HepG2 (cell line): ENCODE measurements around the gene FGFR1OP2. TPM values are rescaled to one million over a fixed set of nuclear protein-coding genes. Genes with fewer than 3 reads are reported as not detected.

Source experiments
- AHDC1 ChIP-seq: sonication (generic); formaldehyde crosslinking; IDR thresholded peaks from 2 replicates; pipeline ENCODE4 v1.5.1; 2020; ENCODE audit warnings: mild to moderate bottlenecking, missing genetic modification reagents, borderline replicate concordance
- ATF5 ChIP-seq: sonication (generic); formaldehyde crosslinking; IDR thresholded peaks from 2 replicates; pipeline ENCODE4 v1.4.0; 2020; ENCODE audit warnings: mild to moderate bottlenecking, low read depth, missing genetic modification reagents
- DMTF1 ChIP-seq: sonication (generic); formaldehyde crosslinking; IDR thresholded peaks from 2 replicates; pipeline ENCODE4 v1.4.0; 2020; ENCODE audit warnings: mild to moderate bottlenecking, missing genetic modification reagents
- GRHL1 ChIP-seq: sonication (generic); formaldehyde crosslinking; conservative IDR thresholded peaks from 2 replicates; pipeline ENCODE4 v1.8.0; 2022; ENCODE audit warnings: missing genetic modification reagents
- HNF4G ChIP-seq, 2 experiments: sonication (generic) in 1 of 2; formaldehyde crosslinking in 1 of 2; IDR thresholded peaks; 2 replicates each; pipeline versions ENCODE4 v1.4.0 to v1.6.1; 2011 to 2020; ENCODE audit warnings: borderline replicate concordance in 2 of 2, low read depth in 2 of 2, mild to moderate bottlenecking in 2 of 2, low read length in 1 of 2, missing genetic modification reagents in 1 of 2, moderate library complexity in 1 of 2
- SSRP1 ChIP-seq: IDR thresholded peaks from 2 replicates; pipeline ENCODE4 v1.6.1; 2016; ENCODE audit warnings: control low read depth
- ZNF234 ChIP-seq: sonication (generic); formaldehyde crosslinking; conservative IDR thresholded peaks from 2 replicates; pipeline ENCODE4 v1.5.1; 2020; ENCODE audit warnings: mild to moderate bottlenecking, missing genetic modification reagents
- ZNF580 ChIP-seq: IDR thresholded peaks from 2 replicates; pipeline ENCODE4 v1.6.1; 2016; ENCODE audit warnings: low read depth, borderline replicate concordance
- ZNF724P ChIP-seq: sonication (generic); formaldehyde crosslinking; IDR thresholded peaks from 2 replicates; pipeline ENCODE4 v1.8.0; 2022; ENCODE audit warnings: missing genetic modification reagents, borderline replicate concordance
- ZNF782 ChIP-seq: sonication (generic); formaldehyde crosslinking; IDR thresholded peaks from 2 replicates; pipeline ENCODE4 v1.4.0; 2020; ENCODE audit warnings: missing genetic modification reagents, mild to moderate bottlenecking, borderline replicate concordance
- polyA plus RNA-seq, 8 experiments: library from polyadenylated mRNA; depleted of rRNA in 3 of 8; stranded (reverse) in 7 of 8; unstranded in 1 of 8; fragments of >200 nt; fragmentation: Illumina TruSeq in 4 of 8; extraction: Trizol in 4 of 8; gene quantifications; 2 replicates each; pipeline versions ENCODE4 v1.2.1 to v1.2.3, GENCODE V29; 2011 to 2016; ENCODE audit warnings: low read depth in 4 of 8, missing spikeins in 1 of 8, mixed read lengths in 1 of 8; ENCODE audit not compliant: insufficient read depth in 1 of 8
- total RNA-seq, 5 experiments: library from RNA; depleted of rRNA; stranded (reverse); fragments of >200 nt; fragmentation: Illumina TruSeq; extraction: Trizol; gene quantifications; 2 replicates each; pipeline ENCODE4 v1.2.3, GENCODE V29; 2016; ENCODE audit warnings: low read depth in 1 of 5
- TF ChIP-seq, protein P1 (sequence below): sonication (generic); formaldehyde crosslinking; IDR thresholded peaks from 2 replicates; pipeline ENCODE4 v1.4.0; 2020; ENCODE audit warnings: missing genetic modification reagents, borderline replicate concordance
- TF ChIP-seq, protein P2 (sequence below): sonication (generic); formaldehyde crosslinking; IDR thresholded peaks from 2 replicates; pipeline ENCODE4 v1.4.0; 2020; ENCODE audit warnings: low read depth, mild to moderate bottlenecking, missing genetic modification reagents

FGFR1OP2 gene
- total and polyA plus RNA-seq, 2 of the 13 experiments (the other 11 are each of a cell fraction or from before 2014, with no cell fraction given), result 18.3 to 38.1 TPM

DNA sequence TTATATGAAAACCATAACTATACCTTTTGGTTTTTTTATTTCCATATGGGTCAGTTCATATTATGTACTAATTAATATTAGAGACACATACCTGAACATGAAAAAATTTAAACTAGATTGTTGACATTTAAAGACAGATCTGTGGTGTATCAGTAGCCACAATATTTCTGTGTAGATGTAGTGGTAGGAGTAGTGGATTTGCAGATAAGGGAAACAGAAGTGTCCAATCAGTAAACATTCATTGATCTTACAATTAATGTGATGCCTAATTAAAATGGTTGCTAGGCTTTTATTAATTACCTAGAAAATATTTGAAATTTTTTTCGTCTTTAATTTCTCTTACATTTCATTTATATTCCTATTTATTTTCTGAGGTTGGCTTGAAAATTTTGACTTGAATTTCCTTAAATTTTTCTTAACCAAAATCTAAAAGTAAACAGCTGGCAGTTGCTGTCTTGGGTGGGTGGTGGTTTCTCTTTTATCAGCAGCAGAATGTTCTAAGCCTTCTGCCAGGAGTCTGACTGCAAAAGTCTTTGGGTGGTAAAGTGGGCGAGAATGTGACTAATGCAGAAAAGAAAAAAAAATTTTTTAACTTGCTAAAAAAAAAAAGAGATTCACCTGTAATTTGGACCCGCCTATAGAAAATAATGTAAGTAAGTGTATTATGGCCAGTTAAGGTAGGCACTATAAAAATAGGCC is 2.4 kb downstream of the FGFR1OP2 start (continued):
- no peak for TF ChIP-seq AHDC1 (CRISPR knock-in tag)
- no peak for TF ChIP-seq ZNF580 (CRISPR knock-in tag)
- TF ChIP-seq ZNF234 (CRISPR knock-in tag), result no peak
- no peak for TF ChIP-seq ATF5 (CRISPR knock-in tag)
- TF ChIP-seq ZNF724P (CRISPR knock-in tag), result no peak
- TF ChIP-seq, protein P1, sequence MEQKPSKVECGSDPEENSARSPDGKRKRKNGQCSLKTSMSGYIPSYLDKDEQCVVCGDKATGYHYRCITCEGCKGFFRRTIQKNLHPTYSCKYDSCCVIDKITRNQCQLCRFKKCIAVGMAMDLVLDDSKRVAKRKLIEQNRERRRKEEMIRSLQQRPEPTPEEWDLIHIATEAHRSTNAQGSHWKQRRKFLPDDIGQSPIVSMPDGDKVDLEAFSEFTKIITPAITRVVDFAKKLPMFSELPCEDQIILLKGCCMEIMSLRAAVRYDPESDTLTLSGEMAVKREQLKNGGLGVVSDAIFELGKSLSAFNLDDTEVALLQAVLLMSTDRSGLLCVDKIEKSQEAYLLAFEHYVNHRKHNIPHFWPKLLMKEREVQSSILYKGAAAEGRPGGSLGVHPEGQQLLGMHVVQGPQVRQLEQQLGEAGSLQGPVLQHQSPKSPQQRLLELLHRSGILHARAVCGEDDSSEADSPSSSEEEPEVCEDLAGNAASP, result no peak
- TF ChIP-seq DMTF1 (CRISPR knock-in tag), result no peak
- no peak for TF ChIP-seq HNF4G (IDR thresholded peaks at IDR 0.05; ENCODE audit: borderline replicate concordance, low read depth, low read length)
- no peak for TF ChIP-seq HNF4G (CRISPR knock-in tag; IDR thresholded peaks at IDR 0.05; ENCODE audit: borderline replicate concordance, low read depth)
- no peak for TF ChIP-seq SSRP1 (CRISPR knock-in tag)
- no peak for TF ChIP-seq GRHL1 (CRISPR knock-in tag)
- TF ChIP-seq, protein P2, sequence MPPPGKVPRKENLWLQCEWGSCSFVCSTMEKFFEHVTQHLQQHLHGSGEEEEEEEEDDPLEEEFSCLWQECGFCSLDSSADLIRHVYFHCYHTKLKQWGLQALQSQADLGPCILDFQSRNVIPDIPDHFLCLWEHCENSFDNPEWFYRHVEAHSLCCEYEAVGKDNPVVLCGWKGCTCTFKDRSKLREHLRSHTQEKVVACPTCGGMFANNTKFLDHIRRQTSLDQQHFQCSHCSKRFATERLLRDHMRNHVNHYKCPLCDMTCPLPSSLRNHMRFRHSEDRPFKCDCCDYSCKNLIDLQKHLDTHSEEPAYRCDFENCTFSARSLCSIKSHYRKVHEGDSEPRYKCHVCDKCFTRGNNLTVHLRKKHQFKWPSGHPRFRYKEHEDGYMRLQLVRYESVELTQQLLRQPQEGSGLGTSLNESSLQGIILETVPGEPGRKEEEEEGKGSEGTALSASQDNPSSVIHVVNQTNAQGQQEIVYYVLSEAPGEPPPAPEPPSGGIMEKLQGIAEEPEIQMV, result no peak
- TF ChIP-seq ZNF782 (CRISPR knock-in tag), result no peak
